ENCODE measurements around the gene OSTC.

DNA sequence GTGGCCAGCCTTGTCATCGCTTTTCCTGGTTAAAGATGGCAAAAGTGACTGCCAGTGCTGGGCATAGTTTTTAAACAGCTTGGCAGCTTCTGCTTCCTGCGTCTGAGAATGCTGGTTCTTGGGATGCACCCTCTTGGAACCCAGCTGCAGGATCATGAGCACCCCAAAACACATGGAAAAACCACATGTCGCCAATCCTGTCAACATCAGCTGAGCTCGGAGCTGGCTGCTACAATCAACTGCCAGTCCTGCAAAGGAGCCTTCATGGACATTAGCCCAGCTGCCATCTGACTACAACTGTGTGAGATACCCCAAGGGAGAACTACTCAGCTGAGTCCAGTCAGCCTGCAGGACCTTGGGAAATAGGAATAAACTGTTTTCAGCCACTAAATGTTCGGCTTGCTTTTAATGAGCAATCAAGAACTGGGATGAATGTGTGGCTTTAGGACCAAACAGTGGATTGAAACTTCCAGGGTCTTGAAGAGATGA, 31.0 kb downstream of the OSTC start:
- TF ChIP-seq CTCF (IDR thresholded peaks at IDR 0.05; ENCODE audit: low read depth, low read length, poor library complexity, severe bottlenecking) (no peak), EZH2phosphoT487 (IDR thresholded peaks at IDR 0.05; ENCODE audit: borderline replicate concordance, low read length) (no peak)

Measured in DOHH2 (cell line).